ENCODE results near the gene ADCY5. TPM values are rescaled to one million over a fixed set of nuclear protein-coding genes. Genes with fewer than 3 reads are reported as not detected.

The ADCY5 gene
- total RNA-seq, 2 donors from 2014 or later = 5.6 to 7.8 TPM

DNA sequence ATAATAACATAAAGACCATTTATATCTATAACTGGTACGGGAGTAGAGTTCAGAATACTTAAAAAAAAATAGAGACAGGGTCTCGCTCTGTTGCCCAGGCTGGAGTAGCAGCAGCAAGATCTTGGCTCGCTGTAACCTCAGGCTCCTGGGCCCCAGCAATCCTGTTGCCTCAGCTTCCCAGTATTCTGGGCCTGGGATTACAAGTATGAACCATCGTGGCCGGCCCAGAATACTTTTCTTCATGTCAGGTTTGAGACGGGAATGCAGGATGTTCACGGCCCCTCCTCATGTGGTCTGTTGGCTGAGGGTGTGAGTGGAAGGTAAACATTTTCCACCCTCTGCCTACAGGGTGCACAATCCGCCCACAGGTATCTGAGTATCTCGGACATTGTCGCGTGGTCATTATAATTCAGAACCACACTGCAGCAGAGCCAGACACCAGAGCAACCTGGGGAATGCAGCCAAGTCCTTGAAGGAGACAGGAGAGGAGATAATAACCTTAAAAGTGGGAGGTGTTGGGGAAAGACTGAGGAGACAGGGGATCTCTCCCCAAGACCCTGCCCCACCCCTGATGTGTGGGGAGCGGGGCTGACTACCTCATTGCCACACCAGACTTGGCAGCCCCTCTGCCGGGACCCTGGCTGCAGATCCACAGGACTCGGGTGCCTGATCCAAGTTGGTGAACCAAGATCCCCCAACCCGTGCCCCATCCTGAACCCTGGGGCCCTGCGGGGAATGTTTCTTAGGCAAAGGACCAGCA, 106.8 kb downstream of the ADCY5 start:
- Histone ChIP-seq H3K36me3 (no peaks in the 10 kb centered on the region), H3K9ac (ENCODE audit: low read depth in 2 of 2, low read length in 2 of 2) (no peak overlapping the region), H3K4me3 (no peak overlapping the region), H3K9me3 (no peaks in the 10 kb centered on the region), H3K4me1 (no peaks in the 10 kb centered on the region), H3K27me3 (no peaks in the 10 kb centered on the region), H3K27ac (no peak overlapping the region)
- DNase-seq = no peak
- intact Hi-C loops (cut with DNase I) = no loop called here
- TF ChIP-seq, protein P1, sequence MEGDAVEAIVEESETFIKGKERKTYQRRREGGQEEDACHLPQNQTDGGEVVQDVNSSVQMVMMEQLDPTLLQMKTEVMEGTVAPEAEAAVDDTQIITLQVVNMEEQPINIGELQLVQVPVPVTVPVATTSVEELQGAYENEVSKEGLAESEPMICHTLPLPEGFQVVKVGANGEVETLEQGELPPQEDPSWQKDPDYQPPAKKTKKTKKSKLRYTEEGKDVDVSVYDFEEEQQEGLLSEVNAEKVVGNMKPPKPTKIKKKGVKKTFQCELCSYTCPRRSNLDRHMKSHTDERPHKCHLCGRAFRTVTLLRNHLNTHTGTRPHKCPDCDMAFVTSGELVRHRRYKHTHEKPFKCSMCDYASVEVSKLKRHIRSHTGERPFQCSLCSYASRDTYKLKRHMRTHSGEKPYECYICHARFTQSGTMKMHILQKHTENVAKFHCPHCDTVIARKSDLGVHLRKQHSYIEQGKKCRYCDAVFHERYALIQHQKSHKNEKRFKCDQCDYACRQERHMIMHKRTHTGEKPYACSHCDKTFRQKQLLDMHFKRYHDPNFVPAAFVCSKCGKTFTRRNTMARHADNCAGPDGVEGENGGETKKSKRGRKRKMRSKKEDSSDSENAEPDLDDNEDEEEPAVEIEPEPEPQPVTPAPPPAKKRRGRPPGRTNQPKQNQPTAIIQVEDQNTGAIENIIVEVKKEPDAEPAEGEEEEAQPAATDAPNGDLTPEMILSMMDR (IDR thresholded peaks at IDR 0.05) = no peak

DNA sequence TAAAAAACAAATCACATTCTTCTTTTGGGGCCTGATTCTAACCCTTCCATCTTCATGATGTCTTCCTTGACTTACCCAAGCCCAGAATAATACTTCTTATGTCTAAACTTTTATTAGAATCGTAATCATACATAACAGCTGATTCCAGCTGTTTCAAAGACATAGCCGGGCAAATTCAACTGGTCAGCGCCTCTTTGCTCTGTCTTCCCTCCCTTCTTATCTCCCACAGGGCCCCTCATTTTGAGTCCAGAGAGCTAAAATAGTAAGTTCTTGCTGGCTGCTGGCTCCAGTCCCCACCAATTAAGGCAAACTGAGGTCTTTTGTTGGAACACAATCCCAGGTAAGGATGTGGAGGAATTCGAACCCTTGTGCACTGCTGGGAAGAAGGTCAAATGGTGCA, 108.6 kb downstream of the ADCY5 start:
- no peak overlapping the region for H3K27ac ChIP-seq
- DNase-seq = no peak
- no peaks in the 10 kb centered on the region for H3K9me3 ChIP-seq
- intact Hi-C loops (cut with DNase I) = no loop called here
- H3K4me3 ChIP-seq = no peak overlapping the region
- TF ChIP-seq, protein P1 (IDR thresholded peaks at IDR 0.05) = no peak
- H3K9ac ChIP-seq (ENCODE audit: low read depth in 2 of 2, low read length in 2 of 2) = no peak overlapping the region
- H3K4me1 ChIP-seq = no peaks in the 10 kb centered on the region
- no peaks in the 10 kb centered on the region for H3K36me3 ChIP-seq
- no peaks in the 10 kb centered on the region for H3K27me3 ChIP-seq

DNA sequence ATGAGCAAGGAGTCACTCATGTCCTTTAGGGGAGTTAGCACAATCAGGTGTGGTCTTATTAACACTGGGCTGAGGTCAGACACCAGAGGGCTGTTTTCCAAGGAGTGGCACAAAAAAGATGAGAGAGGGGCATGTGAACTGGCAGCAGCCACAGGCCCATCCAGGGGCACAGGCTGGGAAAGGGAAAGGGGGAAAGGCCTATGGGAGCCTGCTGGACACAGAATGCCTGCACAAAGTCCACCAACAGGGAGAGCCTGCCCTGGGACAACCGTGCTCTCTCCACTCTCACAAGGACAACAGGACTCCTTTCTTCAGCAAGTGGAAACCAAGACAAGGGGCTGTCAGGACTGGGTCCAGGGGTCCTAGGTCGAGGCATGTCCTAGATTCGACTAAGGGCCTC, 109.6 kb downstream of the ADCY5 start:
- Histone ChIP-seq H3K9me3 (no peaks in the 10 kb centered on the region), H3K4me1 (no peaks in the 10 kb centered on the region), H3K27me3 (no peaks in the 10 kb centered on the region), H3K27ac (no peak overlapping the region), H3K36me3 (no peaks in the 10 kb centered on the region), H3K9ac (ENCODE audit: low read depth in 2 of 2, low read length in 2 of 2) (no peak overlapping the region), H3K4me3 (no peak overlapping the region)
- intact Hi-C loops (cut with DNase I) = no loop called here
- TF ChIP-seq, protein P1 (IDR thresholded peaks at IDR 0.05) = no peak
- DNase-seq = no peak

DNA sequence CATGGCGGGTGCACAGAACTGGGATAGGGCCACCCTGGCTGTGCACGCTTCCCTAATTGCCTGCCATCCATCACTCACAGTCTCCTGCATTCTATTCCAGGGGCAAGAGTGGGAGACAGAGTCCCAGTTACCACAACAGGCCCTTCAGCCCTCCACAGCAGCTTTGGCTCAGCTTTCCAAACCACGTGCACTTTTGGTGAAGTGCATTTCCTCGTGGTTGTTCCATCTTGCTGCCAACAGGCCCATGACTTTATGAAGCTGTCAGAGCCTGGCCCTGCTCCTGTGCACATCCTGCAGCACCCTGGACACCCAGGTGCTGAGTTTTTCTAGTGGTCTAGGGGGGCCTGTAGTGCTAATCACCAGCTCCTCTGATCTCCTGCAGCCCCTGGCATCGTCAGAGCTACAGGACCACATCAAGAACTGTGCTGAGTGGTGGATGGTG, 110.2 kb downstream of the ADCY5 start:
- Histone ChIP-seq H3K9ac (ENCODE audit: low read depth in 2 of 2, low read length in 2 of 2) (no peak overlapping the region), H3K9me3 (no peaks in the 10 kb centered on the region), H3K4me1 (no peaks in the 10 kb centered on the region), H3K36me3 (no peaks in the 10 kb centered on the region), H3K27me3 (no peaks in the 10 kb centered on the region), H3K27ac (peak overlapping the region; percentile 47), H3K4me3 (no peak overlapping the region)
- TF ChIP-seq, protein P1 (IDR thresholded peaks at IDR 0.05) = no peak
- no peak for DNase-seq
- intact Hi-C loops (cut with DNase I) = no loop called here

DNA sequence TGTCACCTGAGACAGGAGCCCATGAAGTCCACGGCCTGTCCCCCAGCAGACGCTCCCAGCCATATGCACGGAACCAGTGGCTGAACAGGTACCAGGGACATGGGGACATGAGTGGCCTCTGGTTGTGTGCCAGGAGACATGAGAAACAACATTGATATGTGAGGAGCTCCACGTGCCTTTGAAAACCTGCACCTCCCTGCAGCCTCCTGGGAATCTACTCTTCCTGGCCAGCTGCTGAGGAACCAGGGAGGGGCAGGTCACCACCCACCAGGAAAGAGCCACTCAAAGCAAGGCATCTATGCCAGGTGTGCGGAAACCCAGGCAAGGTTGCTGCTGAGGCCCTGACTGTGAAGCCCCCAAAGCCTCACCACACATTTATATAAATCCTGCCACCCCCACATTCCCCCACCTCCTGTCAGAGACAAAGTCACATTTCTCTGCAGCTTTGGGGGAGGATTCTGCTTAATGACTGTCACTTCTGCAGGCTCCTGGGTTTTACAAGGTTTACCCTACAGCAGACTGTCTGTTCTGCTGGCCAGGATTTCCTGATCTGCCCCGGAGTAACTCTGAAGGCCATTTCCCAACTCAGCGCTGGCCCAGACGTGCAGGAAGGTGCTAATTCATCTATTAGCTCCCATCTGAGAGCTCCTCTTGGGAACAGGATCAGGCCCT, 110.8 kb downstream of the ADCY5 start:
- Histone ChIP-seq H3K36me3 (no peaks in the 10 kb centered on the region), H3K4me3 (no peak overlapping the region), H3K9me3 (no peaks in the 10 kb centered on the region), H3K9ac (ENCODE audit: low read depth in 2 of 2, low read length in 2 of 2) (no peak overlapping the region), H3K4me1 (no peaks in the 10 kb centered on the region), H3K27ac (peak overlapping the region; percentile 47), H3K27me3 (no peaks in the 10 kb centered on the region)
- intact Hi-C loops (cut with DNase I) = no loop called here
- TF ChIP-seq, protein P1 (IDR thresholded peaks at IDR 0.05) = no peak
- peak; percentile 38 for DNase-seq
